ENCODE results near the gene THRB. TPM values are rescaled to one million over a fixed set of nuclear protein-coding genes. Genes with fewer than 3 reads are reported as not detected.

THRB gene
- total RNA-seq, 1 donor from 2014 or later: 3.1 TPM

DNA sequence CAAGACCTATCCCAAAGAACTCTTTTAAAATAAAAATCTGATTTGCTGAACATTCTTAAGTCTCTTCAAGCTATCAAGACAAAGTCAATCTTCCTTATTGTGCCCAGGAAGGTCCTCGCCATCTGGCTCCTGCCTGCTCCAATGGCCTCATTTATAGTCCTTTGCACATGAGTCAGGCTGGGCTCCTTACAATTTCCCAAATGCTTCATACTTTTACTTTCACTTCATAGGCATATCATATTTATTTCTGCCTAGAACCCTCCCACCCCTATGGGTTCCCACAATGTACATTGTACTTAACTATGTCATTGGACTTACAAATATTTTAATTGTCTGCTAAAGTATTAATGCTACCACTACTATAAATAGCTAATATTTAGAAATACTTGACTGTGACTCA lies 9.1 kb downstream of the THRB start:
- TF ChIP-seq, protein P1, sequence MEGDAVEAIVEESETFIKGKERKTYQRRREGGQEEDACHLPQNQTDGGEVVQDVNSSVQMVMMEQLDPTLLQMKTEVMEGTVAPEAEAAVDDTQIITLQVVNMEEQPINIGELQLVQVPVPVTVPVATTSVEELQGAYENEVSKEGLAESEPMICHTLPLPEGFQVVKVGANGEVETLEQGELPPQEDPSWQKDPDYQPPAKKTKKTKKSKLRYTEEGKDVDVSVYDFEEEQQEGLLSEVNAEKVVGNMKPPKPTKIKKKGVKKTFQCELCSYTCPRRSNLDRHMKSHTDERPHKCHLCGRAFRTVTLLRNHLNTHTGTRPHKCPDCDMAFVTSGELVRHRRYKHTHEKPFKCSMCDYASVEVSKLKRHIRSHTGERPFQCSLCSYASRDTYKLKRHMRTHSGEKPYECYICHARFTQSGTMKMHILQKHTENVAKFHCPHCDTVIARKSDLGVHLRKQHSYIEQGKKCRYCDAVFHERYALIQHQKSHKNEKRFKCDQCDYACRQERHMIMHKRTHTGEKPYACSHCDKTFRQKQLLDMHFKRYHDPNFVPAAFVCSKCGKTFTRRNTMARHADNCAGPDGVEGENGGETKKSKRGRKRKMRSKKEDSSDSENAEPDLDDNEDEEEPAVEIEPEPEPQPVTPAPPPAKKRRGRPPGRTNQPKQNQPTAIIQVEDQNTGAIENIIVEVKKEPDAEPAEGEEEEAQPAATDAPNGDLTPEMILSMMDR (IDR thresholded peaks at IDR 0.05; ENCODE audit: insufficient read depth, low read length, poor library complexity, severe bottlenecking): no peak
- Histone ChIP-seq H3K27me3 (ENCODE audit: control insufficient read depth, insufficient read depth, low read length) (no peaks in the 10 kb centered on the region), H3K36me3 (ENCODE audit: control insufficient read depth, insufficient read depth, low read length) (no peaks in the 10 kb centered on the region), H3K4me3 (ENCODE audit: low read depth, low read length) (no peak overlapping the region)
- DNase-seq (ENCODE audit: low read depth): no peak

DNA sequence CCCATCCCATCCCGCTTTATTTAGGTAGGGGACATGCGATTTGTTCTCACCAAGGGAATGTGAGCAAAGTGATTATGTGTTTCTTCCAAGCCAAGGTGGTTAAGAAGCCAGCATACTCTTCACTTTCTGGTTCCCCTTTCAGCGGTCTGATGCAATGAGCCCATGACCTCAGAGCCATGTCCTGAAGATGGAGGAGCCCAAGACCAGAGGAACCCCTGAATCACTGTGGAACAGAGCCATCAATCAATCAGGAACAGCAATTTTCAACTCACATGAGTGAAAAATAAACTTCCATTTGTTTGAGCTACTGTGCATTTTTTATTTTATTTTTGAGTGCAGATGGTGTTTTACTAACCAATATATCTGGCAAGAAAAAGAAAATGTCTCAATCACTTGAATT lies 10.8 kb downstream of the THRB start:
- DNase-seq (ENCODE audit: low read depth): no peak
- TF ChIP-seq, protein P1 (IDR thresholded peaks at IDR 0.05; ENCODE audit: insufficient read depth, low read length, poor library complexity, severe bottlenecking): no peak
- Histone ChIP-seq H3K36me3 (ENCODE audit: control insufficient read depth, insufficient read depth, low read length) (no peaks in the 10 kb centered on the region), H3K27me3 (ENCODE audit: control insufficient read depth, insufficient read depth, low read length) (no peaks in the 10 kb centered on the region), H3K4me3 (ENCODE audit: low read depth, low read length) (no peak overlapping the region)

DNA sequence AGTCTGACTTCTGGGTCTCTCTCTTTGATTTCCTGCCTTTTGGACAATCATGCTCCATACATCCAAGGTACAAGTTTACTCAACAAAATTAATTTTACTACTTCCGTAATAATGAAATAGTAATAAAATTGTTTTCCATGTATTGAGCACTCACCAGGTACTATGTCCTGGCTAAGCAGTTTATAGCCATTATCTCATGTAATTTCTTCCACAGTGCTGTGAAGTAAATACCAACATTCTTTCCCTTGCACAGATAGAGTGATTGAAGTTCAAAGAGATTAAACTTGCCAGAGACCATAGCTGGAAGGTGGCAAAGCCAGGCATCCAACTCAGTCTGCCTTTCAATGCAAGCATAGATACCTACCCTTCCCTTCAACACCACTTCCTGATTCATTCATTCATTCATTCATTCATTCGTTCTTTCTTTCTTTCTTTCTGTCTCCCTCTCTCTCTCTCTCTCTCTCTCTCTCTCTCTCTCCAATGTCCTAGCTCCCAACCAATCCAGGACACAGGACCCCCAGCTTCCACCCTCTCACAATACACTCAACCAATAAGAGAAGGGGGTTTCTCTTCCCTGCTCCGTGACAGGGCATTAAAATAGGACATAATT lies 12.4 kb downstream of the THRB start:
- no peaks in the 10 kb centered on the region for H3K27me3 ChIP-seq (ENCODE audit: control insufficient read depth, insufficient read depth, low read length)
- DNase-seq (ENCODE audit: low read depth): no peak
- no peaks in the 10 kb centered on the region for H3K36me3 ChIP-seq (ENCODE audit: control insufficient read depth, insufficient read depth, low read length)
- TF ChIP-seq, protein P1 (IDR thresholded peaks at IDR 0.05; ENCODE audit: insufficient read depth, low read length, poor library complexity, severe bottlenecking): no peak
- no peak overlapping the region for H3K4me3 ChIP-seq (ENCODE audit: low read depth, low read length)

DNA sequence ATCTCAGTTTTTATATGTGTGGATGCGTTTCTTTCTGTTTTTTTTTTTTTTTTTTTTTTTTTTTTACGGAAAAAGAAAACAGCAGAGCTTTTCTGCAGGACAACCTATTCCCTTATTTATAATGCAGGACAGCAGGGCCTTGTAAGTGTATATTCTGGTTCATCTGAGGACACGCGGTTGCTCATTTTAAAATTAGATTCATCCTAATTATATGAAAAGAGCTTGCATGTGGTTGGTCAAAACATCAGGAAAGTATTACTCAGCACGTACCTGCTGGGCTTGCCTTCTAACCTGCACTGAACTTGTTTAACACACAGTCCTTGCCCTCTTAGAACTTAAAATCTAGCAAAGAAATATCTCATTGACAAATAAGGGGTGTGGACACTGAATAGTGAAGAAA lies 13.5 kb downstream of the THRB start:
- Histone ChIP-seq H3K27me3 (ENCODE audit: control insufficient read depth, insufficient read depth, low read length) (no peaks in the 10 kb centered on the region), H3K4me3 (ENCODE audit: low read depth, low read length) (no peak overlapping the region), H3K36me3 (ENCODE audit: control insufficient read depth, insufficient read depth, low read length) (no peaks in the 10 kb centered on the region)
- TF ChIP-seq, protein P1 (IDR thresholded peaks at IDR 0.05; ENCODE audit: insufficient read depth, low read length, poor library complexity, severe bottlenecking): no peak
- DNase-seq (ENCODE audit: low read depth): no peak

DNA sequence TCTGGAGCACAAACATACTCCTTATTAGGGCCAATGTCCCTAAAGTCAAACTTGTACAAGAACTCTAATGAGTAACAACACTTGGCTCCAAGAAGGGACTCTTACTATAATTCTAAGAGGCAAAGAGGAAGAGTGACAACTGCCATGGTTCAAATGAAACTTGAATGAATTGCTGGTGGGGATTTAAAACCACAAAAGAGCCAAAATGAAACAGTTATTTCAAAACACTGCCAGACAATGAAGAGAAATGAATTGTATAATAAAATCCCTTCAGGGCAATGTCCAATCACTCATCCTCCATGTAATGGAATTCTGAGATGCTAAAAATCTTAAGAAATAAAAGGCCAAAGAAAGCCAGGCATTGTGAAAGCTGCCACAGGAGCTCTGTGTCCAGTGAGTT lies 14.2 kb downstream of the THRB start:
- Histone ChIP-seq H3K27me3 (ENCODE audit: control insufficient read depth, insufficient read depth, low read length) (no peaks in the 10 kb centered on the region), H3K4me3 (ENCODE audit: low read depth, low read length) (no peak overlapping the region), H3K36me3 (ENCODE audit: control insufficient read depth, insufficient read depth, low read length) (no peaks in the 10 kb centered on the region)
- TF ChIP-seq, protein P1 (IDR thresholded peaks at IDR 0.05; ENCODE audit: insufficient read depth, low read length, poor library complexity, severe bottlenecking): no peak
- no peak for DNase-seq (ENCODE audit: low read depth)

DNA sequence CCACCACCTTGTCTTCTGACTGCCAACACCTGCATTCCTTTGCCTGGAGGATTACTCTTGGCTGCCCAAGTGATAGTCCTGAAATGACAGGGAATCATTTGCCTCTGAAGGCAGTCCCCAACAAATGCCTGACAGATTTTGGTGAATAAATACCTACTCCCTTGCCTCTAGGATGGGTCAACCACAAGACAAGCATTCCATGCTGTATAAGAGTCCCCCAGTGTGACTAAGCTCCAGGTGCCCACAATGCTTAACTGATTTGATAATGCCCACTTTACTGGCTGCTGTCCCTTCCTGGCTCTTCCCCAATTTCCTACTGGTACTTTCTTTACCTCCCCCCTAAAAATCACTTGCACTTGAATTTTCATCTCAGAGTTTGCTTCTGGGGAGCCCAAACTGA lies 14.8 kb downstream of the THRB start:
- TF ChIP-seq, protein P1 (IDR thresholded peaks at IDR 0.05; ENCODE audit: insufficient read depth, low read length, poor library complexity, severe bottlenecking): no peak
- H3K27me3 ChIP-seq (ENCODE audit: control insufficient read depth, insufficient read depth, low read length): no peaks in the 10 kb centered on the region
- DNase-seq (ENCODE audit: low read depth): no peak
- no peaks in the 10 kb centered on the region for H3K36me3 ChIP-seq (ENCODE audit: control insufficient read depth, insufficient read depth, low read length)
- no peak overlapping the region for H3K4me3 ChIP-seq (ENCODE audit: low read depth, low read length)
